ENCODE results near the gene KRT34.
"Not testable (repeated sequence)": the region's sequence is repeated elsewhere in the genome, so short reads cannot be mapped to it uniquely, and the experiment has no call there.

Gene KRT34

DNA sequence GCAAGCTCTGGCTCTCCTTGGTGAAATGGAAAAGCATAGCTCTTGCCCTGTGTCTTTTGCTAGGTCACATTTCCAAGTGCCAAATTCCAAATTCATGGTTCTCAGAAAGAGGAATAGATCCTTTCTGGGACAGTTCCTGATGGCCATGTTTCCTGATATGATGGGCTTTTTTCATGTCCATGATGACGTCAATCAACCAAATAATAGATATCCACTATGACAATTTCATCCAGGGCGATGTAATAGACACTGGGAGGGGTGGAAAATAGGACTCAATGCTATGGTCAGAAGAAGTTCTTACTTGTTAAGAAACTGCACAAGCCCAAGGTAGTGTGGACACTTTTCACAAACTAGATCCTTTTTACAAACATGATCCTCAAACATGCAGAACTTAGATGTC, 30.9 kb downstream of the KRT34 start:
- DNase-seq (ENCODE audit: low read depth): no peak
- no peak overlapping the region for H3K4me3 ChIP-seq (ENCODE audit: low read length)
- TF ChIP-seq CTCF (conservative IDR thresholded peaks at IDR 0.05; ENCODE audit: low read depth, low read length): no peak

DNA sequence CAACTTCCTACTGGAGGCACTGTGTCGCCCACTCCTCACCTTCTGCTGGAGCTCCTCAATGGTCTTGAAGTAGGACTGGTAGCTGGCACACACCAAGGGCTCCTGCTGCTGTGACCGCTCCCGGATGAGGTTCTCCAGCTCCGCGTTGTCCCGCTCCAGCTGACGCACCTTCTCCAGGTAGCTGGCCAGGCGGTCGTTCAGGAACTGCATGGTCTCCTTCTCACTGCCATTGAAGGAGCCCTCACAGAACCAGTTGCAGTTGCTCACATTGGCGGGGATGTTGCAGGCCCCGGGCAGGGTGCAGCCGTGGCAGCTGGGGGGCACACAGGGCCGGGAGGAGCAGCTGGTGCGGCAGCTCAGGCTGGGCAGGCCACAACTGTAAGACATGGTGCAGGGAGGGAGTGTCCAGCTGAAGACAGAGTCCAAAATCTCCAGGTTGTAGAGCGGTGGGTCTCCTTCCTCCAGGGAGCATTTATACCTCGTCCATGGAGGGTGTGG, 31.7 kb downstream of the KRT34 start, which contains the start of gene KRT33A:
Gene KRT33A, minus strand, starts transcription at position 448 of the 498 bp plus-strand sequence. Its CDS starts 61 bp downstream, at position 387.
- DNase-seq (ENCODE audit: low read depth); H3K4me3 ChIP-seq (ENCODE audit: low read length): not testable (repeated sequence)

DNA sequence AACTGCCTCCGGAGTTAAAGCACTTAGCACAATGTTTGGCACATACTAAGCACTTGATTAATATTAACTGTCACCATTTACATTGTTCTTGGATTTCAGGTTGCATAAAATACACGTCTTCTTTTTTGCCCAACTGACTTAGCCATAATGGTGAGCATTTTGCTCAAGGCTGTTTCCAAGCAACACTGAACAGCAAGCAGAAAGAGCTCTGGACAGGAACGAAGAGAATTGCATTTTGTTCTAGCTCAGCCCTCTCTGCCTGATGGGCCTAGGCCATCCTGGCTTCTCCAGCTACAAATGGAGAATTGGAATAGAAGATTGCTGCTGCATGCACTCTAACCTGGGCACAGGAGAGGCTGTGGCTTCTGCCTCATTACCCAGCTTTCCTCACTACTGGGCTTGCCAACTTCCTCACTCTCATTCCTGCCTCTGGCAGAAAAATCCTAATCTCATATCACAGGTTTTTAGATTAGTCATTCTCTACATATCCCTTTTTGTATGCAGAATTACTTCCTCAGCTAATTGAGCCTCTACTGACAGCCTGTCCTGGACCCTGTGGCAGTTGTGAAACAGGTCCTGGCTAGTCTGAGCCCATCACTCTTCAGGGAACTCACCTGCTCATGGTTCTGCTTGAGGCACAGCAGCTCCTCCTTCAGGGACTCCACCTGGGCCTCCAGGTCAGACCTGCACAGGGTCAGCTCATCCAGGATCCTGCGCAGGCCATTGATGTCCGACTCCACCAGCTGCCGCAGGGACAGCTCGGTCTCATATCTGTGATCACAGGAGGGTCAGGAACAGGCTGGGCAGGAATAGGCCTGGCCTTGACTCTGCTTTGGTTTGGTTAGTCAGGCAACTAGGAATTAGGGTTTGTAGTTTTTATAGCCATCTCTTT, 34.0 kb downstream of the KRT34 start:
- DNase-seq (ENCODE audit: low read depth): no peak
- no peak overlapping the region for H3K4me3 ChIP-seq (ENCODE audit: low read length)
- no peak for TF ChIP-seq CTCF (conservative IDR thresholded peaks at IDR 0.05; ENCODE audit: low read depth, low read length)

DNA sequence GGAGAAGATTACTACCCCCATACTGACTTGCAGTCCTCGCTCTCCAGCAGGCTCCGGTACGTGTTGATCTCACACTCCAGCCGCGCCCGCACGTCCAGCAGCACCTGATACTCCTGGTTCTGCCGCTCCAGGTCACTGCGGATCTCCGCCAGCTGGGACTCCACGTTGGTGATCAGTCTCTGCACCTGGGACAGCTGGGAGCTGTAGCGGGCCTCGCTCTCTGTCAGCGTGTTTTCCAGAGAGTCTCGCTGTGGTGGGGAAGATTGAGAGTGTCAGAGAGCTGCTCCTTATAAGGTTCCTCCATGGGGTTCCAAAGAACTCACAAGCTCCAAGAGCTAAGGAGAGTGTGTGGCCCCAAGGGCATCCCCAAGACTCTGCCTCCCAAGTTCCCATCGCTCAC, 35.7 kb downstream of the KRT34 start:
- DNase-seq (ENCODE audit: low read depth); H3K4me3 ChIP-seq (ENCODE audit: low read length): not testable (repeated sequence)

GRCh38 chr17:41345992-41346391, 36.1 kb downstream of the KRT34 start:
- TF ChIP-seq CTCF (conservative IDR thresholded peaks at IDR 0.05; ENCODE audit: low read depth, low read length): no peak
- no peak for DNase-seq (ENCODE audit: low read depth)
- no peak overlapping the region for H3K4me3 ChIP-seq (ENCODE audit: low read length)

DNA sequence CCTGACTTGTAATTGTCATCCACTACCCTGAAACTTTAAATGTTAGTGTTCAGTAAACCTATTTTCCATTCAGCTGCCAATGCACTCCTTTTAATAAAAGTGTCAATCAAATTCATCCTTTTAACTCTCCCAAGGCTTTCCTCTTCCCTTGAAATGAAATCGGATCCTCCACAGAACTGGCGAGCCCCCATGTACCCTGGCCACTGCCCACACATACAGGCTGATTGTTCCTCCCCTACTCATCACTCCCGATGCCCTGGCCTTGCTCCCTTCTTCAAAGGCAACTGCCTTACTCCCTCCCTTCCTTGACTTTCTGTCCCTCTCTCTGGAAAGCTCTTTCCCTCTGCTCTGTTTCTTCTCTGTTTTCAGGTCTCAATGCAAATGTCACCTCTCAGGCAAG, 39.1 kb downstream of the KRT34 start:
- no peak for DNase-seq (ENCODE audit: low read depth)
- H3K4me3 ChIP-seq (ENCODE audit: low read length): no peak overlapping the region
- TF ChIP-seq CTCF (conservative IDR thresholded peaks at IDR 0.05; ENCODE audit: low read depth, low read length): no peak

DNA sequence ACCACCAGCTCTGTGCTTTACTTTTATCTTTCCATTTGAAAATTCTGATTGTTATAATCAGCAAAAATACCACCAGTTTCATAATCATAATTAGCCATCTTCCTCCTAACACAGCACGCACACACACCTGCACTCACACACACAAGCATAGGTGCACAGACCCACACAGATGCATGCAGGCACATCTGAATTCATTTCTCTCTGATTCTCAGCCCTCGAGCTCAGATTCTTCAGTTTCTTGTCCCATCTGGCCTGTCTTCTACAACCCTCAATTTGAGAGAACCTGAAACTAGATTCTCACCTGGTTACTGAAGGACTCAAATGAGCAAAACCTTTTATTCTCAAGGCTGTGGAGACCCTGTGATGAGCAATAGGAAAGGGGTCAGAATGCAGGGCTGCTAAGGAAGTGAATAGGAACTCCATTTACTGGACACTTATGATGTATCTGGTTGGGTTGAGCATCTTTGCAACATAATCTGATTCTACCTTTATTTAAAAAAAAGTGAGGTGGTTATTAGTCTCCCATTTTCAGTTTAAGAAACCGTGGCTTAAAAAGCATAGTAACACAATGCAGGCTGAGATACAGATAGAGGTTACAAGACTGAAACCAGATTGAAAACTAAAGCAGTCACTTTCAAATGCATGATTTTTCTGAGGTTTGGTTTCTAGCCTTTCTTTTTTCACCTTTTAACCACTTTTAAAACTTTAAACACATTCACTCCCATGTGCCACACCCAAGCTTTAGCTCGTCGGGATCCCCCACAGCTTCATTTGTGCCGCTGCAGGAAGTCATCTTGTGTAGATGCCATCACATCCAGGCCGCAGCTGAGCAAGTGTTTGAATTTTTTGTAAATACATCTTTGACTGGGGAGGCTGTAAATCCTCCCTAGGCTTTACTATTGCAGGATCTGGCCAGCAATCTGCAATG, 40.9 kb downstream of the KRT34 start:
- DNase-seq (ENCODE audit: low read depth): no peak
- TF ChIP-seq CTCF (conservative IDR thresholded peaks at IDR 0.05; ENCODE audit: low read depth, low read length): no peak
- no peak overlapping the region for H3K4me3 ChIP-seq (ENCODE audit: low read length)

Measured in retinal pigment epithelial cell (primary cell).